ENCODE results near the gene MRAS.

GRCh38 chr3:138424323-138424722 is 75.9 kb downstream of the MRAS start:
- no peak for TF ChIP-seq POLR2A (IDR thresholded peaks at IDR 0.05; ENCODE audit: low read depth)
- no peak for TF ChIP-seq CTCF (IDR thresholded peaks at IDR 0.05)
- no peak for TF ChIP-seq EP300 (IDR thresholded peaks at IDR 0.05)

Measured in esophagus muscularis mucosa (tissue), 4 donors.